Measurements from ENCODE around the gene AFP. TPM values are rescaled to one million over a fixed set of nuclear protein-coding genes. Genes with fewer than 3 reads are reported as not detected.

Gene AFP
- total RNA-seq, 1 donor from 2014 or later = 11.3 TPM

Other genes starting within 250 kb of the AFP start
- 86.7 and 91.9 TPM in 2 replicates for gene ANKRD17, start 177.4 kb upstream of the AFP start, total RNA-seq
- gene ALB, start 31.9 kb upstream of the AFP start, total RNA-seq = 0.75 TPM in 1 of 2 replicates, not detected in the other
- gene AFM, start 45.5 kb downstream of the AFP start, total RNA-seq = not detected in 2 replicates
- 0.07 and 0.14 TPM in 2 replicates for gene RASSF6, start 184.2 kb downstream of the AFP start, total RNA-seq